ENCODE measurements around the gene TP53. TPM values are rescaled to one million over a fixed set of nuclear protein-coding genes. Genes with fewer than 3 reads are reported as not detected.

TP53 gene
- total and polyA plus RNA-seq, 10 of the 15 experiments (the other 5 are each of a cell fraction or from before 2014, with no cell fraction given), result 35.6 to 162 (median 75.9) TPM

- no peak for TF ChIP-seq ZSCAN29 (IDR thresholded peaks at IDR 0.05)
- peak; percentile 95 for TF ChIP-seq SIN3A (IDR thresholded peaks at IDR 0.05; ENCODE audit: low read depth, low read length)
- no peak for TF ChIP-seq NRF1 (conservative IDR thresholded peaks at IDR 0.05; ENCODE audit: low read depth, low read length)
- TF ChIP-seq MTA3 (IDR thresholded peaks at IDR 0.05; ENCODE audit: borderline replicate concordance, low read length), result no peak
- TF ChIP-seq CREB1 (IDR thresholded peaks at IDR 0.05; ENCODE audit: low read depth), result peak; percentile 62
- TF ChIP-seq, protein P1, sequence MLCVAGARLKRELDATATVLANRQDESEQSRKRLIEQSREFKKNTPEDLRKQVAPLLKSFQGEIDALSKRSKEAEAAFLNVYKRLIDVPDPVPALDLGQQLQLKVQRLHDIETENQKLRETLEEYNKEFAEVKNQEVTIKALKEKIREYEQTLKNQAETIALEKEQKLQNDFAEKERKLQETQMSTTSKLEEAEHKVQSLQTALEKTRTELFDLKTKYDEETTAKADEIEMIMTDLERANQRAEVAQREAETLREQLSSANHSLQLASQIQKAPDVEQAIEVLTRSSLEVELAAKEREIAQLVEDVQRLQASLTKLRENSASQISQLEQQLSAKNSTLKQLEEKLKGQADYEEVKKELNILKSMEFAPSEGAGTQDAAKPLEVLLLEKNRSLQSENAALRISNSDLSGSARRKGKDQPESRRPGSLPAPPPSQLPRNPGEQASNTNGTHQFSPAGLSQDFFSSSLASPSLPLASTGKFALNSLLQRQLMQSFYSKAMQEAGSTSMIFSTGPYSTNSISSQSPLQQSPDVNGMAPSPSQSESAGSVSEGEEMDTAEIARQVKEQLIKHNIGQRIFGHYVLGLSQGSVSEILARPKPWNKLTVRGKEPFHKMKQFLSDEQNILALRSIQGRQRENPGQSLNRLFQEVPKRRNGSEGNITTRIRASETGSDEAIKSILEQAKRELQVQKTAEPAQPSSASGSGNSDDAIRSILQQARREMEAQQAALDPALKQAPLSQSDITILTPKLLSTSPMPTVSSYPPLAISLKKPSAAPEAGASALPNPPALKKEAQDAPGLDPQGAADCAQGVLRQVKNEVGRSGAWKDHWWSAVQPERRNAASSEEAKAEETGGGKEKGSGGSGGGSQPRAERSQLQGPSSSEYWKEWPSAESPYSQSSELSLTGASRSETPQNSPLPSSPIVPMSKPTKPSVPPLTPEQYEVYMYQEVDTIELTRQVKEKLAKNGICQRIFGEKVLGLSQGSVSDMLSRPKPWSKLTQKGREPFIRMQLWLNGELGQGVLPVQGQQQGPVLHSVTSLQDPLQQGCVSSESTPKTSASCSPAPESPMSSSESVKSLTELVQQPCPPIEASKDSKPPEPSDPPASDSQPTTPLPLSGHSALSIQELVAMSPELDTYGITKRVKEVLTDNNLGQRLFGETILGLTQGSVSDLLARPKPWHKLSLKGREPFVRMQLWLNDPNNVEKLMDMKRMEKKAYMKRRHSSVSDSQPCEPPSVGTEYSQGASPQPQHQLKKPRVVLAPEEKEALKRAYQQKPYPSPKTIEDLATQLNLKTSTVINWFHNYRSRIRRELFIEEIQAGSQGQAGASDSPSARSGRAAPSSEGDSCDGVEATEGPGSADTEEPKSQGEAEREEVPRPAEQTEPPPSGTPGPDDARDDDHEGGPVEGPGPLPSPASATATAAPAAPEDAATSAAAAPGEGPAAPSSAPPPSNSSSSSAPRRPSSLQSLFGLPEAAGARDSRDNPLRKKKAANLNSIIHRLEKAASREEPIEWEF (IDR thresholded peaks at IDR 0.05; ENCODE audit: insufficient replicate concordance, low read depth, low read length), result no peak
- TF ChIP-seq KLF5 (IDR thresholded peaks at IDR 0.05; ENCODE audit: partially characterized antibody), result no peak
- no peak for TF ChIP-seq FOS (IDR thresholded peaks at IDR 0.05; ENCODE audit: borderline replicate concordance, extremely low read depth, insufficient read length)
- TF ChIP-seq USF1 (IDR thresholded peaks at IDR 0.05; ENCODE audit: borderline replicate concordance, extremely low read length, insufficient read depth, low read depth, low read length), result peak; percentile 16
- TF ChIP-seq MLLT1 (IDR thresholded peaks at IDR 0.05), result peak; percentile 56
- no peak for TF ChIP-seq EZH2 (IDR thresholded peaks at IDR 0.05; ENCODE audit: borderline replicate concordance, control insufficient read depth, low read depth, low read length)
- TF ChIP-seq IKZF2 (IDR thresholded peaks at IDR 0.05), result peak in 1 of 2 experiments; percentile 11; a peak in 1 of 4 replicates
- peak; percentile 99 for TF ChIP-seq POLR2AphosphoS5 (IDR thresholded peaks at IDR 0.05; ENCODE audit: low read length)
- TF ChIP-seq TBL1XR1 (IDR thresholded peaks at IDR 0.05; ENCODE audit: low read depth, low read length), result no peak
- TF ChIP-seq, protein P2, sequence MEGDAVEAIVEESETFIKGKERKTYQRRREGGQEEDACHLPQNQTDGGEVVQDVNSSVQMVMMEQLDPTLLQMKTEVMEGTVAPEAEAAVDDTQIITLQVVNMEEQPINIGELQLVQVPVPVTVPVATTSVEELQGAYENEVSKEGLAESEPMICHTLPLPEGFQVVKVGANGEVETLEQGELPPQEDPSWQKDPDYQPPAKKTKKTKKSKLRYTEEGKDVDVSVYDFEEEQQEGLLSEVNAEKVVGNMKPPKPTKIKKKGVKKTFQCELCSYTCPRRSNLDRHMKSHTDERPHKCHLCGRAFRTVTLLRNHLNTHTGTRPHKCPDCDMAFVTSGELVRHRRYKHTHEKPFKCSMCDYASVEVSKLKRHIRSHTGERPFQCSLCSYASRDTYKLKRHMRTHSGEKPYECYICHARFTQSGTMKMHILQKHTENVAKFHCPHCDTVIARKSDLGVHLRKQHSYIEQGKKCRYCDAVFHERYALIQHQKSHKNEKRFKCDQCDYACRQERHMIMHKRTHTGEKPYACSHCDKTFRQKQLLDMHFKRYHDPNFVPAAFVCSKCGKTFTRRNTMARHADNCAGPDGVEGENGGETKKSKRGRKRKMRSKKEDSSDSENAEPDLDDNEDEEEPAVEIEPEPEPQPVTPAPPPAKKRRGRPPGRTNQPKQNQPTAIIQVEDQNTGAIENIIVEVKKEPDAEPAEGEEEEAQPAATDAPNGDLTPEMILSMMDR (IDR thresholded peaks at IDR 0.05 in 2 of 3, conservative IDR thresholded peaks at IDR 0.05 in 1 of 3; ENCODE audit: control insufficient read depth in 2 of 3, extremely low read depth in 1 of 3, insufficient read depth in 1 of 3, low read depth in 3 of 3, low read length in 3 of 3), result no peak
- TF ChIP-seq JUND (IDR thresholded peaks at IDR 0.05; ENCODE audit: low read depth, low read length), result no peak
- peak; percentile 28 to 49; a peak in 2 of 4 replicates for TF ChIP-seq BHLHE40 (IDR thresholded peaks at IDR 0.05; ENCODE audit: borderline replicate concordance in 1 of 2, low read depth in 2 of 2, low read length in 1 of 2)
These were observed at the start of gene TP53 (continued) for GRCh38 chr17:7687072-7687907.

Measured in GM12878 (cell line).